ENCODE measurements around the gene NKIRAS1. TPM values are rescaled to one million over a fixed set of nuclear protein-coding genes. Genes with fewer than 3 reads are reported as not detected.

NKIRAS1 gene
- total RNA-seq, 2 experiments from 2014 or later: 3.2 to 3.8 TPM

DNA sequence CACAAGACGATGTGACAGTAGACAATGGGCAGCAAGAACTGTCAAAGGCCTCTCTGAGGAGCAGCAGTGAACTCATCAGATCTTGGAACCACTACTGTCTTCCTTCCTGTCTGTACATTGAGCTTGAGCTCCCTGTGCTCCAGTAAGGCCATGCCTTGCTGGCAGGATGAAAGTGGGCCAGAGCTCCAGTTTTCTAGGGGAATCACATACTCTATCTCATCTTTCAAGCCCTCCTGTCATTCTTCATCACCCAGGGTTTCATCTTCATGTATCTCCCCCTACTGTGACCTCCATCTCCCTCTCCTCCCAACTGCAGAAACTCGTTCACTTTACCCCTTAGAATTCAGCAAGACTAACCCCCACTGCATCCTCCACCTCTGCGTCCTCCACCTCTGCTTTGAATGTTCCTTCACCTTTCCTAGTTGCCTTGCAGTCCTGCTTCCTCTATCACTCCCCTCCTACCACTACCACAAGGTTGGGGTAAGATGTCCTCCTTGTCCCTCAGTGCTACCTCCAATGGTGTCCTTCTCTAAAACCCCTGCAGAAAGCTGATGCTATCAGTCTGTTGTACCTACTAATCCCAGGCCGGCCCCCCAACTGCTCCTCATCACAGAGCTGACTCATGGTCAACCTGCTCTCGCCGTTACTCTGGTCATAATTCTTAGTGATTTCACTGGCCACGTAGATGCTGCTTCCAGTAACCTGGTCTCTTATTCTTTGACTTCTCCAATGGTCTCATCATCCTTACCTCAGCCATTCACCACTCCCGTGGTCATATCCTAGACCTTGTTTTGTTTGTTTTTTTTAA, 22.3 kb downstream of the NKIRAS1 start:
- POLR2A ChIA-PET: no interaction called here
- Mint-ChIP-seq H3K27ac (peak overlapping the region; percentile 0), H3K4me1 (ENCODE audit: low read depth) (peaks cover 4% of the 10 kb centered on the region)

GRCh38 chr3:23889950-23890349, 26.8 kb downstream of the NKIRAS1 start:
- no peak for ATAC-seq (ENCODE audit: poor library complexity)
- POLR2A ChIA-PET: interaction anchor here (3.2 kb wide), 1 partner anchor 27 kb away, joined by 19 read pairs; the partner anchor contains the start of genes NKIRAS1 and RPL15
- intact Hi-C loops (cut with DNase I, micrococcal nuclease): loop anchor here (2.0 to 5.0 kb wide), 3 partner anchors 55 to 1702 kb away; partner anchors contain the start of gene NR1D2 (in 1 of the 2)

More for the DNA sequence above, 22.3 kb downstream of the NKIRAS1 start:
- TF ChIP-seq, protein P1, sequence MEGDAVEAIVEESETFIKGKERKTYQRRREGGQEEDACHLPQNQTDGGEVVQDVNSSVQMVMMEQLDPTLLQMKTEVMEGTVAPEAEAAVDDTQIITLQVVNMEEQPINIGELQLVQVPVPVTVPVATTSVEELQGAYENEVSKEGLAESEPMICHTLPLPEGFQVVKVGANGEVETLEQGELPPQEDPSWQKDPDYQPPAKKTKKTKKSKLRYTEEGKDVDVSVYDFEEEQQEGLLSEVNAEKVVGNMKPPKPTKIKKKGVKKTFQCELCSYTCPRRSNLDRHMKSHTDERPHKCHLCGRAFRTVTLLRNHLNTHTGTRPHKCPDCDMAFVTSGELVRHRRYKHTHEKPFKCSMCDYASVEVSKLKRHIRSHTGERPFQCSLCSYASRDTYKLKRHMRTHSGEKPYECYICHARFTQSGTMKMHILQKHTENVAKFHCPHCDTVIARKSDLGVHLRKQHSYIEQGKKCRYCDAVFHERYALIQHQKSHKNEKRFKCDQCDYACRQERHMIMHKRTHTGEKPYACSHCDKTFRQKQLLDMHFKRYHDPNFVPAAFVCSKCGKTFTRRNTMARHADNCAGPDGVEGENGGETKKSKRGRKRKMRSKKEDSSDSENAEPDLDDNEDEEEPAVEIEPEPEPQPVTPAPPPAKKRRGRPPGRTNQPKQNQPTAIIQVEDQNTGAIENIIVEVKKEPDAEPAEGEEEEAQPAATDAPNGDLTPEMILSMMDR (IDR thresholded peaks at IDR 0.05): no peak
- ATAC-seq (ENCODE audit: poor library complexity) (no peak), DNase-seq (no peak)
- H3K4me1 ChIP-seq (ENCODE audit: insufficient read depth, low read length): no peaks in the 10 kb centered on the region
- CTCF ChIA-PET: interaction anchor here (1.2 kb wide), 1 partner anchor 64 kb away, joined by 3 read pairs; no protein-coding TSS in a partner anchor
- intact Hi-C loops (cut with DNase I, micrococcal nuclease): loop anchor here in 1 of 2 experiments (5.0 kb wide), 1 partner anchor 1698 kb away; no protein-coding TSS in a partner anchor
- no peaks in the 10 kb centered on the region for H3K9me3 Mint-ChIP-seq
- H3K36me3 ChIP-seq (ENCODE audit: insufficient read depth, low read length): peaks cover 31% of the 10 kb centered on the region
- H3K27ac ChIP-seq (ENCODE audit: low read depth in 1 of 2, low read length in 2 of 2): no peak overlapping the region
- H3K27me3 Mint-ChIP-seq: no peaks in the 10 kb centered on the region
- H3K36me3 Mint-ChIP-seq (ENCODE audit: low read depth): peaks cover 78% of the 10 kb centered on the region
- no peak overlapping the region for H3K4me3 Mint-ChIP-seq
- no peak overlapping the region for H3K4me3 ChIP-seq (ENCODE audit: low read length)
- H3K27me3 ChIP-seq (ENCODE audit: control insufficient read depth in 1 of 2, insufficient read depth in 2 of 2, low read length in 2 of 2): no peaks in the 10 kb centered on the region
- no peaks in the 10 kb centered on the region for H3K9me3 ChIP-seq (ENCODE audit: control insufficient read depth in 1 of 2, insufficient read depth in 1 of 2, low read length in 2 of 2)

GRCh38 chr3:23889386-23889785, 27.4 kb downstream of the NKIRAS1 start:
- ChIA-PET CTCF (interaction anchor here (1.1 to 1.5 kb wide), 2 partner anchors 9 to 106 kb away, joined by 3 to 10 read pairs; no protein-coding TSS in a partner anchor), POLR2A (interaction anchor here (3.2 kb wide), 1 partner anchor 27 kb away, joined by 19 read pairs; the partner anchor contains the start of genes NKIRAS1 and RPL15)
- H3K9me3 ChIP-seq (ENCODE audit: control insufficient read depth in 1 of 2, insufficient read depth in 1 of 2, low read length in 2 of 2): no peaks in the 10 kb centered on the region
- Mint-ChIP-seq H3K36me3 (ENCODE audit: low read depth) (peaks cover 43% of the 10 kb centered on the region), H3K27me3 (no peaks in the 10 kb centered on the region), H3K9me3 (no peaks in the 10 kb centered on the region), H3K4me3 (no peak overlapping the region), H3K27ac (no peak overlapping the region), H3K4me1 (ENCODE audit: low read depth) (no peaks in the 10 kb centered on the region)
- H3K36me3 ChIP-seq (ENCODE audit: insufficient read depth, low read length): peaks cover 30% of the 10 kb centered on the region
- no peak overlapping the region for H3K27ac ChIP-seq (ENCODE audit: low read depth in 1 of 2, low read length in 2 of 2)
- H3K27me3 ChIP-seq (ENCODE audit: control insufficient read depth in 1 of 2, insufficient read depth in 2 of 2, low read length in 2 of 2): no peaks in the 10 kb centered on the region
- no peak for DNase-seq
- intact Hi-C loops (cut with DNase I, micrococcal nuclease): loop anchor here (2.0 kb wide), 2 partner anchors 55 to 349 kb away; partner anchors contain the start of gene NR1D2 (in 1 of the 2)
- TF ChIP-seq, protein P1 (IDR thresholded peaks at IDR 0.05): no peak
- no peaks in the 10 kb centered on the region for H3K4me1 ChIP-seq (ENCODE audit: insufficient read depth, low read length)
- H3K4me3 ChIP-seq (ENCODE audit: low read length): no peak overlapping the region
- ATAC-seq (ENCODE audit: poor library complexity): no peak

More at GRCh38 chr3:23889950-23890349, 26.8 kb downstream of the NKIRAS1 start:
- H3K4me1 ChIP-seq (ENCODE audit: insufficient read depth, low read length): no peaks in the 10 kb centered on the region
- no peak overlapping the region for H3K4me3 Mint-ChIP-seq
- no peaks in the 10 kb centered on the region for H3K9me3 ChIP-seq (ENCODE audit: control insufficient read depth in 1 of 2, insufficient read depth in 1 of 2, low read length in 2 of 2)
- peaks cover 48% of the 10 kb centered on the region for H3K36me3 Mint-ChIP-seq (ENCODE audit: low read depth)
- DNase-seq: no peak
- no peak overlapping the region for H3K27ac ChIP-seq (ENCODE audit: low read depth in 1 of 2, low read length in 2 of 2)
- CTCF ChIA-PET: no interaction called here
- TF ChIP-seq, protein P1 (IDR thresholded peaks at IDR 0.05): no peak
- no peaks in the 10 kb centered on the region for H3K27me3 ChIP-seq (ENCODE audit: control insufficient read depth in 1 of 2, insufficient read depth in 2 of 2, low read length in 2 of 2)
- no peak overlapping the region for H3K4me3 ChIP-seq (ENCODE audit: low read length)
- peaks cover 4% of the 10 kb centered on the region for H3K4me1 Mint-ChIP-seq (ENCODE audit: low read depth)
- H3K27me3 Mint-ChIP-seq: no peaks in the 10 kb centered on the region
- no peak overlapping the region for H3K27ac Mint-ChIP-seq
- H3K9me3 Mint-ChIP-seq: no peaks in the 10 kb centered on the region
- peaks cover 30% of the 10 kb centered on the region for H3K36me3 ChIP-seq (ENCODE audit: insufficient read depth, low read length)
